Astrocyte (in vitro differentiated cells and primary cell): ENCODE results near the gene ZCCHC10. TPM values are rescaled to one million over a fixed set of nuclear protein-coding genes. Genes with fewer than 3 reads are reported as not detected.

Experiments used
- DNase-seq: peaks from one replicate; pipeline ENCODE4 v3.0.0-alpha.2; 2010; ENCODE audit warnings: low read depth
- FAIRE-seq: peaks from 2 replicates; lab custom pipeline; 2011; peaks lifted over from hg19 to GRCh38; lab: Jason Lieb, UNC
- H2AFZ ChIP-seq: 2 replicates; pipeline ENCODE4 v1.6.0; 2012; ENCODE audit warnings: low read depth, low read length, inconsistent platforms
- H3K27ac ChIP-seq: 2 replicates; pipeline ENCODE4 v1.5.1; 2011; ENCODE audit warnings: low read depth, low read length, inconsistent platforms
- H3K27me3 ChIP-seq: 2 replicates; pipeline ENCODE4 v1.6.0; 2011; ENCODE audit warnings: low read length, inconsistent platforms; ENCODE audit not compliant: insufficient read depth
- H3K36me3 ChIP-seq: 2 replicates; pipeline ENCODE4 v1.5.1; 2011; ENCODE audit warnings: low read length, inconsistent platforms; ENCODE audit not compliant: insufficient read depth
- H3K4me1 ChIP-seq: 2 replicates; pipeline ENCODE4 v1.5.1; 2011; ENCODE audit warnings: low read length, inconsistent platforms; ENCODE audit not compliant: insufficient read depth
- H3K4me2 ChIP-seq: 2 replicates; pipeline ENCODE4 v1.6.0; 2012; ENCODE audit warnings: low read length, inconsistent platforms
- H3K4me3 ChIP-seq: 2 replicates; pipeline ENCODE4 v1.5.1; 2011; ENCODE audit warnings: low read depth, mild to moderate bottlenecking, low read length, inconsistent platforms; ENCODE audit not compliant: insufficient read depth
- H3K79me2 ChIP-seq: 2 replicates; pipeline ENCODE4 v1.6.0; 2012; ENCODE audit warnings: mild to moderate bottlenecking, low read length, inconsistent platforms; ENCODE audit not compliant: insufficient read depth
- H3K9ac ChIP-seq: 2 replicates; pipeline ENCODE4 v1.6.0; 2012; ENCODE audit warnings: mild to moderate bottlenecking, low read length, inconsistent platforms
- H3K9me3 ChIP-seq: 2 replicates; pipeline ENCODE4 v1.5.1; 2012; ENCODE audit warnings: low read depth, mild to moderate bottlenecking, low read length, inconsistent platforms; ENCODE audit not compliant: insufficient read depth
- H4K20me1 ChIP-seq: 2 replicates; pipeline ENCODE4 v1.6.0; 2012; ENCODE audit warnings: low read length, inconsistent platforms; ENCODE audit not compliant: insufficient read depth
- H3K27ac Mint-ChIP-seq: one replicate; pipeline ENCODE4 v1.8.0; 2021; ENCODE audit warnings: mild to moderate bottlenecking, mixed read lengths; ENCODE audit not compliant: unreplicated experiment
- H3K27me3 Mint-ChIP-seq: one replicate; pipeline ENCODE4 v1.8.0; 2021; ENCODE audit warnings: low read depth, mixed read lengths; ENCODE audit not compliant: unreplicated experiment
- H3K36me3 Mint-ChIP-seq: one replicate; pipeline ENCODE4 v1.8.0; 2021; ENCODE audit warnings: low read depth, mixed read lengths; ENCODE audit not compliant: unreplicated experiment
- H3K4me1 Mint-ChIP-seq: one replicate; pipeline ENCODE4 v1.8.0; 2021; ENCODE audit warnings: low read depth, mixed read lengths; ENCODE audit not compliant: unreplicated experiment
- H3K4me3 Mint-ChIP-seq: one replicate; pipeline ENCODE4 v1.8.0; 2021; ENCODE audit warnings: mild to moderate bottlenecking, moderate library complexity, mixed read lengths; ENCODE audit not compliant: unreplicated experiment
- H3K9me3 Mint-ChIP-seq: one replicate; pipeline ENCODE4 v1.8.0; 2021; ENCODE audit warnings: mild to moderate bottlenecking, mixed read lengths; ENCODE audit not compliant: unreplicated experiment
- CTCF ChIP-seq: IDR thresholded peaks from 2 replicates; pipeline ENCODE4 v1.5.1; 2011; ENCODE audit warnings: low read depth, mild to moderate bottlenecking, inconsistent platforms, low read length, moderate library complexity; ENCODE audit not compliant: insufficient read depth
- EZH2 ChIP-seq: IDR thresholded peaks from 2 replicates; pipeline ENCODE4 v1.6.1; 2012; ENCODE audit warnings: mild to moderate bottlenecking, low read length, inconsistent platforms; ENCODE audit not compliant: insufficient read depth
- total RNA-seq: library from RNA; stranded (reverse); gene quantifications from 2 replicates; pipeline ENCODE4 v1.2.1, GENCODE V29; 2021

Gene ZCCHC10
- total RNA-seq, 1 donor from 2014 or later, result 29.1 TPM

- FAIRE-seq (no peak), DNase-seq (no peak)
- Histone ChIP-seq H2AFZ (no peak overlapping the region), H3K4me1 (peaks cover 4% of the 10 kb centered on the region), H3K36me3 (no peaks in the 10 kb centered on the region), H3K27me3 (no peaks in the 10 kb centered on the region), H3K9me3 (no peaks in the 10 kb centered on the region), H4K20me1 (peaks cover 91% of the 10 kb centered on the region), H3K27ac (no peak overlapping the region), H3K79me2 (peaks cover 100% of the 10 kb centered on the region), H3K9ac (no peak overlapping the region), H3K4me3 (no peak overlapping the region), H3K4me2 (no peak overlapping the region)
- no peaks in the 10 kb centered on the region for H3K27me3 Mint-ChIP-seq
- H3K9me3 Mint-ChIP-seq, result no peaks in the 10 kb centered on the region
- no peak overlapping the region for H3K27ac Mint-ChIP-seq
- H3K36me3 Mint-ChIP-seq, result no peaks in the 10 kb centered on the region
- no peak for TF ChIP-seq CTCF
- TF ChIP-seq EZH2, result no peak
- peaks cover 8% of the 10 kb centered on the region for H3K4me1 Mint-ChIP-seq
- no peak overlapping the region for H3K4me3 Mint-ChIP-seq
Measured at GRCh38 chr5:133056891-133057290, 30.5 kb upstream of the ZCCHC10 start.

- H3K4me2 ChIP-seq, result peak overlapping the region; percentile 13
- peak overlapping the region; percentile 77 for H3K4me3 Mint-ChIP-seq
Measured at GRCh38 chr5:133054697-133055471, 28.5 kb upstream of the ZCCHC10 start.

More at GRCh38 chr5:133054697-133055471, 28.5 kb upstream of the ZCCHC10 start:
- H3K36me3 Mint-ChIP-seq, result no peaks in the 10 kb centered on the region
- TF ChIP-seq CTCF, result no peak
- TF ChIP-seq EZH2, result no peak
- H3K36me3 ChIP-seq, result no peaks in the 10 kb centered on the region
- H3K9me3 Mint-ChIP-seq, result no peaks in the 10 kb centered on the region
- no peaks in the 10 kb centered on the region for H3K27me3 Mint-ChIP-seq
- peaks cover 92% of the 10 kb centered on the region for H3K79me2 ChIP-seq
- H3K4me1 Mint-ChIP-seq, result peaks cover 16% of the 10 kb centered on the region
- FAIRE-seq (no peak), DNase-seq (no peak)
- H3K27me3 ChIP-seq, result no peaks in the 10 kb centered on the region
- H3K9me3 ChIP-seq, result no peaks in the 10 kb centered on the region
- H4K20me1 ChIP-seq, result peaks cover 72% of the 10 kb centered on the region
- H3K27ac Mint-ChIP-seq, result no peak overlapping the region
- no peak overlapping the region for H2AFZ ChIP-seq
- H3K9ac ChIP-seq, result no peak overlapping the region
- no peak overlapping the region for H3K4me3 ChIP-seq
- H3K27ac ChIP-seq, result no peak overlapping the region
- H3K4me1 ChIP-seq, result peaks cover 13% of the 10 kb centered on the region
